K562 (cell line): ENCODE results near the gene POLRMT. TPM values are rescaled to one million over a fixed set of nuclear protein-coding genes. Genes with fewer than 3 reads are reported as not detected.
A peak's percentile ranks its signal among the peaks of the same experiment; 100 is the strongest.
"Not testable (repeated sequence)": the region's sequence is repeated elsewhere in the genome, so short reads cannot be mapped to it uniquely, and the experiment has no call there.

Source experiments
- CBX3 ChIP-seq, 2 experiments: IDR thresholded peaks; 1 replicate in 1 of 2; 2 replicates in 1 of 2; pipeline ENCODE4 v1.6.1; 2012; ENCODE audit warnings: inconsistent platforms in 2 of 2, low read length in 2 of 2, borderline replicate concordance in 1 of 2, control low read depth in 1 of 2
- CTBP1 ChIP-seq: fragments of 450-650 bp; IDR thresholded peaks from 2 replicates; pipeline ENCODE4 v1.6.1; 2016; ENCODE audit warnings: borderline replicate concordance
- DPF2 ChIP-seq: fragments of 450-650 bp; IDR thresholded peaks from 2 replicates; pipeline ENCODE4 v1.6.1; 2016
- EP300 ChIP-seq: IDR thresholded peaks from 2 replicates; pipeline ENCODE4 v1.6.1; 2012; ENCODE audit warnings: low read length, improper control_type of control experiment
- MTA3 ChIP-seq: fragments of 450-650 bp; formaldehyde crosslinking; IDR thresholded peaks from 2 replicates; pipeline ENCODE4 v1.6.1; 2017; ENCODE audit warnings: mild to moderate bottlenecking, borderline replicate concordance
- SP1 ChIP-seq: sonication (generic); formaldehyde crosslinking; IDR thresholded peaks from 2 replicates; pipeline ENCODE4 v1.8.1; 2022; ENCODE audit warnings: mild to moderate bottlenecking, missing genetic modification reagents
- TRIM28 ChIP-seq: fragments of 450-650 bp; IDR thresholded peaks from 2 replicates; pipeline ENCODE4 v1.6.1; 2017
- ZBTB9 ChIP-seq: fragments of 450-650 bp; formaldehyde crosslinking; IDR thresholded peaks from 2 replicates; pipeline ENCODE4 v1.4.0; 2020; ENCODE audit warnings: mild to moderate bottlenecking, moderate library complexity
- polyA plus RNA-seq, 8 experiments: library from polyadenylated mRNA; depleted of rRNA in 4 of 8; stranded (reverse) in 5 of 8; unstranded in 3 of 8; fragments of >200 nt; fragmentation: Nextera tagmentation in 2 of 8; fragmentation: Illumina TruSeq in 1 of 8; extraction: Ambion mirVana in 2 of 8; extraction: Trizol in 1 of 8; gene quantifications; 2 replicates each; pipeline versions ENCODE4 v1.2.1 to v1.2.3, GENCODE V29; 2011 to 2014; ENCODE audit warnings: inconsistent platforms in 1 of 8, missing spikeins in 1 of 8
- total RNA-seq, 7 experiments: library from RNA; depleted of rRNA in 6 of 7; stranded (reverse); fragments of >200 nt in 6 of 7; fragmentation: Illumina TruSeq in 2 of 7; extraction: Trizol in 2 of 7; gene quantifications; 2 replicates each; pipeline versions ENCODE4 v1.2.1 to v1.2.3, GENCODE V29; 2011 to 2021; ENCODE audit warnings: low replicate concordance in 1 of 7
- TF ChIP-seq, protein P1 (sequence below), 2 experiments: fragments of 250-450 bp in 1 of 2; fragments of 450-650 bp in 1 of 2; sonication (Bioruptor Pico) in 1 of 2; IDR thresholded peaks; 2 replicates each; pipeline versions ENCODE4 v1.6.1 to v1.8.0; 2016 to 2021; ENCODE audit warnings: mild to moderate bottlenecking in 2 of 2, moderate library complexity in 2 of 2, missing compliant biosample characterization in 1 of 2, missing genetic modification characterization in 1 of 2

The POLRMT gene
- total and polyA plus RNA-seq, 9 of the 15 experiments (the other 6 are each of a cell fraction or from before 2014, with no cell fraction given) = 30.3 to 144 (median 68.0) TPM

- TF ChIP-seq TRIM28 (peak; percentile 91; the same call in 1 of the 2 replicates), MTA3 (peak; percentile 38; the same call in 1 of the 2 replicates), CTBP1 (peak; percentile 54; the same call in 1 of the 2 replicates), EP300 (peak; percentile 19; the same call in 1 of the 2 replicates), CBX3 (IDR thresholded peaks at IDR 0.05; ENCODE audit: borderline replicate concordance in 1 of 2, low read length in 2 of 2) (peak in 1 of 2 experiments; percentile 31; a peak in 1 of 3 replicates), DPF2 (0 out of 2 replicates have a peak, but pooled peaks have one; percentile 19), ZBTB9 (CRISPR knock-in tag) (0 out of 2 replicates have a peak, but pooled peaks have one; percentile 28), SP1 (peak; percentile 62)
- TF ChIP-seq, protein P1, sequence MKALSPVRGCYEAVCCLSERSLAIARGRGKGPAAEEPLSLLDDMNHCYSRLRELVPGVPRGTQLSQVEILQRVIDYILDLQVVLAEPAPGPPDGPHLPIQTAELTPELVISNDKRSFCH (CRISPR knock-in tag; IDR thresholded peaks at IDR 0.05) = not testable (repeated sequence)
- TF ChIP-seq, protein P1 (tag; IDR thresholded peaks at IDR 0.05) = 0 out of 2 replicates have a peak, but pooled peaks have one; percentile 55
Observed at GRCh38 chr19:668675-669434, 35.5 kb upstream of the POLRMT start (continued).
